GM19372 (cell line): Measurements from ENCODE around the gene ACE.
"Not testable (repeated sequence)": the region's sequence is repeated elsewhere in the genome, so short reads cannot be mapped to it uniquely, and the experiment has no call there.

Source experiments
- ATAC-seq: cut with Tn5 transposase; IDR thresholded peaks from one replicate; pipeline ENCODE4 v1.9.1; 2021; ENCODE audit warnings: mild to moderate bottlenecking, low read depth, moderate library complexity; ENCODE audit not compliant: unreplicated experiment

The ACE gene

GRCh38 chr17:63443053-63443452 is 33.8 kb upstream of the ACE start:
- no peak for ATAC-seq

DNA sequence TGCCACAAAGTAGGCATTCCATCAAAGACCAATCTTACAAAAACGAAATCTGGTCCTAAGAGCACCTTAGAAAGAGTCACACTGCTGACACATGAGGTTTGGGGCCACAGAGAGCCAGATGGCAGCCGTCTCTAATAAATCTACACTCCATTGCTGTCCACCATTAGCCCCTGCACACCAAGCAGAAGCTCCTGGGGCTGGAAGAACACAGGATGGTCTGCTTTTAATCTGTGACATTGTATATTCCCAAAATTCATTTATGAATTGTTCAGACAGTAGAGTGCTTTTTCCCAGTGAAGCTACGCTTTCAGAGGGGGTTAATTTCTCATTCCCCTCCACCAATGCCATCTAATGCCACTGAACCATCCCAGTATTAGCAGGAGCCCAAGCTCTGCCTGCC is 32.4 kb upstream of the ACE start:
- ATAC-seq = no peak

GRCh38 chr17:63445065-63445464 is 31.8 kb upstream of the ACE start:
- no peak for ATAC-seq

DNA sequence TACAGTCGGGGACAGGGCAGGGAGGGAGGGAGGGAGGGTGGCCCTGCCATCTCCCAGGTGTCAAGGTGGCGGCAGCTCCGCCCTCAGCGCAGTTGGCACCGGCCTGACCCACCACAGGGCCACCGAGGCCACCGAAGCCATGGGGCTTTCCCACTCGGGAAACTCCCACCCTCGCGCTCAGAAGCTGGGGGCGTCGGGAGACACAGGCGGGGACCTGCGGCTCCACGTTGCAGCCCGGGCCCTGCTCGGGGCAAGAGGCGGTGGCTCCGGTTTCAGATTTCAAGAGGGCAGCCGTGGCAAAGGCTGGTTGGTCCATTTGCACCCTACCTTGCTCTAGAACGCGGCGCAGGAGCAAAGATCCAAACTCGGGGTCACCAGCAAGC is 31.3 kb upstream of the ACE start:
- ATAC-seq = peak; percentile 14

- ATAC-seq = peak; percentile 74
Measured at GRCh38 chr17:63445954-63446752, 30.7 kb upstream of the ACE start, which contains the start of gene CYB561. Gene CYB561, minus strand, starts transcription at chr17:63446306. Its CDS starts 8,759 bp downstream, at chr17:63437547.

- ATAC-seq = peak; percentile 19
Measured at GRCh38 chr17:63446753-63447470, 29.9 kb upstream of the ACE start.

DNA sequence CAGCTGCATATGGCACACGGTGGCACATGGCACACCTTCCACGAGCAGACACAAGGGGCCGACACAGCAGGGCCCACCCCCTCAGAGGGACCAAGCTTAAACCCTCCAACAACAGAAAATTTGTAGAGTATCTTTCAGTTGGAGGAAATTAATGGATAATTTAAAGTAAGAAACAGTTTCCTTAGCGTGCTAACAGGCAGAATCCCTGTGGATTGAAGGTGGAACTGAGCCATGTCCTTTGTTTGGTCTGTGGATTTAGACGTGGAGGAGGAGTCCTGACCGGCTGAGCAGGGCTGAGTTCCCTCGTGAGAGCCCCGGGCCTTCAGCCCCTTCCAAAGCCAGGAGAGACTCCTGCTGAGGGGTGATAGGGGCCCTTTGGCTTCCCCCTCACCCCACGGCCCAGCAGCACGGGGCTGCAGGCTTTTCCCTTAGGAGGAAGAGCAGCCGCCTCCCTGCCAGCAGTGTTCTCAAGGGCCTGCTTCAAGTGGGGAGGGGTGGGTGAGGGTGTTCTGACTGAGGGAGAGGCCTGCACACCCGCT is 29.3 kb upstream of the ACE start:
- ATAC-seq = no peak

GRCh38 chr17:63448655-63449054 is 28.2 kb upstream of the ACE start:
- no peak for ATAC-seq

DNA sequence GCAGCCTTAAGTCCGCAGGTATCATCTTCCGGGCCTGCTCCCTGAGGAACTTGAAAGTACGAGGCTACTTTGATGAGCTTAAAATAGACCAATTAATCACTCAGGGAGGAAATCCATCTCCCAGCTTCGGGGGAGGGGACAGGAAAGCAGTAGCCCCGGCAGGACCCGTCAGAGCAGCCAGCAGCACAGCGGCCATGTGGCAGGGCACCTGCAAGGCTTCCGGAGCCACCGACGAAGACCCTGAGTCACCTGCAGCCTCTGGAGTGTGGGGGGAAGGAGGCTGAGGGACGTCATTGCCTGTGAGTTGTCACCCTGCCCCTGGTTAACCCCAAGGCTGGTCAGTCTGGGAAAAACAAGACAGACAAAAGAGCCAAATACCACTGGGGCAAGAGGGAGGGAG is 26.3 kb upstream of the ACE start:
- ATAC-seq = no peak

GRCh38 chr17:63451150-63451549 is 25.7 kb upstream of the ACE start:
- no peak for ATAC-seq

DNA sequence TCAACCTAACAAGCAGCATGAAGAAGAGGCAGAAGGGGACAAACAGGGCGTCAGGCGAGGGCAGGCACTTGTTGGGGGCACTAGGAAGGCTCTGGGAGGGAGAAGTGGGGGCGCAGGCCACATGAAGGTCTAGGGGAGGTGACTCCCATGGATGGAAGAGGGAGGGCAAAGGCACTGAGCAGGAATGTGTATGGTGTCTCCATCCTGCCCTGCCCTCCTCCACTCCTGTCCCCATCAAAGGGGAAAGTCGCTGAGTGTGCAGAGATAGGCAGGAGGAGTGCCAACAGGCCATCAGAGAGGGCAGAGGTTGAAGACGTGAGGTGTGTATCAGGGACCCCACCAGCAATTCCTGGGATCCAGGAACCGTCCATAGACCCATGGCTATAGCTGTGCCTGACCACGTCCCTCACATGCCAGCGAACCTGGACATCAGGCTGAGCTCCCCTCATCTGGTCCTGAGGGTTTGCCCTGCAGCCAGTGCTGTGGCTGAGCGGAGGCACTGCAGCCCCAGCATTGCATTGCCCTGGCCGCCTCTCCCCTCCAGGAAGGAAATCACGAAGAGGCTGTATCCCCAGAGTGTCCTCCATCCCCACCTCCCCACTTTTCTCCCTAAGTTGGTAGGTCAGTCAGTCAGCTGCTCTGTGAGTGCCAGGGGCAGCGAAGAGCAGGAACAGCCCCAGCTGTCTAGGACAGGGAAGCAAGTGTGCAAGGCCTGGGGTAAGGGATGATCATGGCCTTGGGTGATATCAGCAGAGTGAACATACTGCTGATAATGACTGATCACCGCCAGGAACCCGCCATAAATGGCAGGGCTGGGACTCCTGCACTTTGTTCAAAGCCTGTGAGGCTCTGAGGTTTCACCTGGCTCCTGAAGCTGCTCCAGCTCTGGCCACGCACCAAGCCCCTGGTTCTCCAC is 24.6 kb upstream of the ACE start:
- ATAC-seq = no peak

DNA sequence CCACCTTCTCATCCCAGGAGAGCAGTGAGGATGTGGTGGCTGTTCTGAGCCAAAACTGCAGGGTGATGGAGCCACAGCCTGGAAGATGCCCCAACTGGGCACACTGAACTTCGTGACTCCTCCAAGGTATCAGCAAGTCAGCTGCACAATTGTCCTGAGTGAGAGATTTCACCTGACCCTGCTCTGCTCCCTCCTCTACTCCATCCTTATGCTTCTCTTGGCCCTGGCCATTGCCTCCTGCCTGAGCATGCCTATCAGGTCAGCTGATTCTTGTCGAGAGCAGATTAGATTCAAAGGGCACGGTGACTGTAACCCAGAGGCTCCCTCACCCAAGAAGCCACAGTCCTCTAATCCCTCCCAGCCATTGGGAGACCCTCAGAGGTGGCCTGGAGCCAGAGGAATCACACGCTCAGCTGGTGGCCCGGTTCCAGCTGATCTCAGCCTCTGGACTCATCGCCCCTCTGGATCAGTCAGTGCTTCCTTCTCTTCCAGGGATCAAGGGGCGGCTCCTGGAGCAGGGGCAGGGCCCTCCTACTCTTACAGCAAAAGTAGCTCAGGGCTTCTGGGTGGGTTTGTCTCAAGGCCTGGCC is 23.8 kb upstream of the ACE start:
- no peak for ATAC-seq

GRCh38 chr17:63454357-63454756 is 22.5 kb upstream of the ACE start:
- not testable (repeated sequence) for ATAC-seq

DNA sequence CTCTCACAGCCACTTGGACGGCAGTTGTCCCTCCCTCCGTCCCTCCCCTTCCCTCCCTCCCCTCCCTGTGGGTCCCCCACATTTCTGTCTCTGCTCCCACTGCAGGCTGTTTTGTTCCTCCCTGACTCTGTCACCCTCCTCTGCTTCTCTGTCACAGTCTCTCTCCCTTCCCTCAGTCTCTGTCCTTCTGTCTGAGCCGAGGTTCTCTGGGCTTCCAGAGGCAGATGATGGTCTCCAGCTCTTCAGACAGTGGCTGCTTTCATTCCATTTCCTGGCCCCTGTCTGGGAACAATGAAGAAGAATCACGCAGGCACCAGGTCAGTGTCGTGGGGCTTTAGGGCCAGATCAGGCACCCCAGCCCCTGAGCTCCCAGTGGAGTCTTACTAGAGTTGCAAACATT is 21.9 kb upstream of the ACE start:
- ATAC-seq = no peak

- ATAC-seq = no peak
Measured at GRCh38 chr17:63455417-63455816, 21.4 kb upstream of the ACE start.

- no peak for ATAC-seq
Measured at GRCh38 chr17:63458478-63458877, 18.4 kb upstream of the ACE start.

- ATAC-seq = no peak
Measured at GRCh38 chr17:63460018-63460417, 16.8 kb upstream of the ACE start.

DNA sequence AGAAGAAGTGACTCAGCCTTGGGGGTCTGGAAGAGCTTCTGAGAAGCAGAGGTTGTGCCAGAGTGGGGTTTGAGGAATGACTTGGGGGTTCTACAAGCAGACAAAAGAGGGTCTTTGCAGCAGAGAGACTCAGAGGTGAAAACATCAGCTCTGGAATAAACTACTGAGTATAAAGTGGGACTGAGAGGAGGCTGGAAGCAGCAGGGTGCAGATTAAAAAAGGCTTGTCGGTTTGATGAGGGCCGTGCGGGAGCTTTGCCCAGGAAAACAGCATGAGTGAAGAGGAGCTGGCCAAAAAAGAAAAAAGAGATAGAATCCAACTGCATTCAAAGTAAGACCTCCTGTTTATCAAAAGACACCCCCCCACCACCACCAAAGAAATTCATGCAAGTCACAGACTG is 13.1 kb upstream of the ACE start:
- ATAC-seq = no peak

GRCh38 chr17:63464691-63465236 is 12.1 kb upstream of the ACE start:
- no peak for ATAC-seq

GRCh38 chr17:63468099-63468498 is 8.8 kb upstream of the ACE start:
- not testable (repeated sequence) for ATAC-seq
